ENCODE data around the gene PLCD1. TPM values are rescaled to one million over a fixed set of nuclear protein-coding genes. Genes with fewer than 3 reads are reported as not detected.

The PLCD1 gene
- total and polyA plus RNA-seq, 2 of the 8 experiments (the other 6 are each of a cell fraction or from before 2014, with no cell fraction given): 15.3 to 19.2 TPM

DNA sequence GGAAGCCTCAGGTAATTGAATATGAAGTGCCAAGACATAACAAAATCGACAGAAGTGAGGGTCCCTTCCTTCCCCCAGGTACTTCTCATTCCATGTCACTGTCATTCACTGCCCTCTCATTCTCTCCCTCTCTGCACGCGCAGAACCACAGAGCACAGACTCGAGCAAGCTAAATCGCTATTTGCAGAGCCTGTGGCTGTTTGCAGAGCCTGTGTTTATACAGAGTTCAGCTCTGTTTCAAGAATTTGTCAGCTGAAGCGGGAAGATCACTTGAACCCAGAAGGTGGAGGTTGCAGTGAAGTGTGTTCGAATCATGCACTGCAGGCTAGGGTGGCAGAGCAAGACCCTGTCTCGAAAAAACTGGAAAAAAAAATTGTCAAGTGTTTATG lies 36.4 kb downstream of the PLCD1 start (continued):
- TF ChIP-seq SP1 (IDR thresholded peaks at IDR 0.05; ENCODE audit: low read depth, low read length) (no peak), CBX5 (IDR thresholded peaks at IDR 0.05; ENCODE audit: low read depth, low read length) (no peak), TCF12 (IDR thresholded peaks at IDR 0.05; ENCODE audit: low read depth, low read length) (no peak), ASH2L (IDR thresholded peaks at IDR 0.05; ENCODE audit: low read length) (no peak), HDAC2 (IDR thresholded peaks at IDR 0.05; ENCODE audit: borderline replicate concordance in 1 of 2, low read depth in 2 of 2, low read length in 2 of 2) (no peak), GTF2F1 (IDR thresholded peaks at IDR 0.05; ENCODE audit: borderline replicate concordance, low read depth, low read length) (no peak)
